G401 (cell line): Measurements from ENCODE around the gene LTBP1. TPM values are rescaled to one million over a fixed set of nuclear protein-coding genes. Genes with fewer than 3 reads are reported as not detected.

ENCODE experiments used
- DNase-seq: peaks from one replicate; pipeline ENCODE4 v3.0.0-alpha.2; 2015; ENCODE audit warnings: low spot score
- in situ Hi-C: cut with HindIII; loops from 2 replicates; pipeline ENCODE4 v1.10.0; 2016; ENCODE audit warnings: low sequenced_read_pairs, mixed read lengths
- total RNA-seq: library from RNA; depleted of rRNA; stranded (reverse); fragments of >200 nt; shearing (Covaris generic); gene quantifications from 2 replicates; pipeline ENCODE4 v1.2.3, GENCODE V29; 2014

Gene LTBP1
- total RNA-seq, 1 experiment from 2014 or later = 12.5 TPM

GRCh38 chr2:33205693-33206434, 259.1 kb downstream of the LTBP1 start:
- DNase-seq = no peak
- in situ Hi-C loops = no loop called here

DNA sequence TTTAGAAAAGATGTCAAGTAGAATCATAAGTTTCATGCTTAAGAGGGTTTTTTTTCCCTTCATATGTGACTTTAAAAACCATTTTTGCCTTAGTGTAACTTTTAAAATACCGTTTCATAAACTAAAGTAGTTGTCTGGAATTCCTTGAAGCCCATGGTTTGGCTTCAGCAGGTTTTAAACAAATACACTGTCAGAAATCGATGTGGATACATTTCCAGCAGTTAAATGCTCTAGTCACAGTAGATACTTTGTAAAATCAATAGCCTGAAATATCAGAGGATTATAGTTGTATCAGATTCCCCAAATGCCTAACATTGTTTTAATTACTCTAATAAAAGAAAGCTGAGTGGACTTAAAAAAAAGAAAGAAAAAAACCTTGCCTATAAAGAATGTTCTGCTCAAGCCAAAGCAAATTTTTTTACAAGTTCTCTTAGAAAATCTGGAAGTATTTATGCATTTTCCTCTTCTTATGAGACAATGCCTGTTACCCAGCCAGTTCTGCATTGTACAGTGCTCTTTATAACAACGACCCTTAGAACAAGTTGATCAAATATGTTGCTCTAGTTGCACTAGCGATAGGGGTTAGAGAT, 260.5 kb downstream of the LTBP1 start:
- in situ Hi-C loops = no loop called here

GRCh38 chr2:33208400-33208799, 261.6 kb downstream of the LTBP1 start:
- in situ Hi-C loops = no loop called here
- no peak for DNase-seq

More for the DNA sequence above, 260.5 kb downstream of the LTBP1 start:
- DNase-seq = no peak

- DNase-seq = no peak
- in situ Hi-C loops = no loop called here
These were observed 263.2 kb downstream of the LTBP1 start for GRCh38 chr2:33209976-33210375.

GRCh38 chr2:33210626-33211025, 263.9 kb downstream of the LTBP1 start:
- no peak for DNase-seq
- in situ Hi-C loops = no loop called here

- in situ Hi-C loops = no loop called here
- DNase-seq = no peak
These were observed 265.4 kb downstream of the LTBP1 start for GRCh38 chr2:33212151-33212550.

- no peak for DNase-seq
- in situ Hi-C loops = no loop called here
These were observed 266.5 kb downstream of the LTBP1 start for GRCh38 chr2:33213244-33213643.

DNA sequence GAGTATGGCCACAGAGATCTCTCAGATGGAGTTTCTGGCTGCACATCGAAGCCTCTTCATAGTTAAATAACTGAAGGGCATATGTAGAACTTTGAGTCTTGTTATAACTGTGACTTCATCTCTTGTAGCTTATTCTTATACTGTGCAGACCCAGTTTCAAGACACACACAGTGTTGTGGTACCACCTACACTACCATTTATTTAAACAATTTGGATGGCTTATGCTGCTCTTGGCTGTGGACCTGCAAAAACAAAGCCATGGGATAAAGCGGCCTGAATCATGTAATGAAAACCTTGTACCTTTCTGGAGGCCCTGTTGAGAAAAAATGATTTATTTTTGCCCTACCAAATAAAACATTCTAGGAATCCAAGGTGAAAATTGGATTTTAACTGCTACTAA, 266.9 kb downstream of the LTBP1 start:
- in situ Hi-C loops = no loop called here
- DNase-seq = no peak

- in situ Hi-C loops = no loop called here
- no peak for DNase-seq
These were observed 267.7 kb downstream of the LTBP1 start for GRCh38 chr2:33214436-33214835.

DNA sequence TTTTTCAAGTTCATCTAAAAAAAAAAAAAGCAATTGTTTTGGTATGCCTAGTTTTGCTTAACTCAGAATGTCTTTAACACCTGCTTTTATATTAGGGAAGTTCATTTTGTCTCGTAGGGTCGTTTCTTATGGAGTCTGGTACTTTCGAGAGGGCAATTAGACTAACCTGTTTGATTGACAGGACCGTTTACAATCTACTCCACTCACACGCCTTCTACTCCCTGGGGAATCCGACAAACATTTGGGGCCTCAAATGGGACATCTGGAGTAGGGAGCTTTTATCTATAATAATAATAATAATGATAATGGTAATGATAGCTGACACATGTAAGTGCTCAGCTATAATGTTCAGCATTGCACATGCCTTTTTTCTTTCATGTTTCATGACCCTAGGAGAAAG, 268.1 kb downstream of the LTBP1 start:
- DNase-seq = no peak
- in situ Hi-C loops = no loop called here

DNA sequence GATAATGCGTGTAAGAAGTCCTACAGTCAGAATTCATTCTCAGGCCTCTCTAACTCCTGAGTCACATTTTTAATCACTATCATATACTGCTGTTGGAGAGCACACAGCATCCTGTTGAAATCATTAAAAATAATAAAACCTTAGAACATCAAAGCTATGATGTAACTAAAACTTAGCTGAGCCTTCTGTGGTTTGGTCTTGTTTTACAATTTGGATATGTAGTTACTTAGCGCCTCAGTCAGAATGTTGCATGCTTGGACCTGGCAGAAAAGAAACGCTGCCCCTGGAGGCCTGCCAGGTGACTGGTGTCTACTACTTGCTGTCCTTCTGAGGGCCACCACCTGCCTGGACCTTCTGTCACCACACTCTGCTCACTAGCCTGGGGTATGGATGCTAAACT, 268.5 kb downstream of the LTBP1 start:
- in situ Hi-C loops = no loop called here
- DNase-seq = peak; percentile 45

DNA sequence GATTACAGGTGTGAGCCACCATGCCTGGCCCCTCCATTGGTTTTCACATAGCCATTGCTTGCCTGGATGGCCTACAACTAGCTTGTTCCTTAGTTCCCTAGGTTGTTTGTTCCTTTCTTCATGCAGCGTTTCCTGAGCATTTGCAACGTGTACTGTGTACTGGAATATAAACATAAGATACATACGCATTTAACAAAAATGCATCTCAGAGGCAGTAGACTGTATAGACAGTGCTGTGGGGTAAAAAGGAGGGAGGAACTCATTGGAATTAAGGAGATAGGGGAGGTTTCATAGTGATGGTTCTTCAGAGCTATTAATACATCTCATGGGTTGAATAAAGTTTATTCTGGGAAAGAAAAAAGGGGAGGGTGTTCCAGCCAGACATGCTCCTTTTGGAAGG, 269.2 kb downstream of the LTBP1 start:
- DNase-seq = no peak
- in situ Hi-C loops = no loop called here

GRCh38 chr2:33216508-33217182, 269.9 kb downstream of the LTBP1 start:
- in situ Hi-C loops = no loop called here
- DNase-seq = peak; percentile 31

DNA sequence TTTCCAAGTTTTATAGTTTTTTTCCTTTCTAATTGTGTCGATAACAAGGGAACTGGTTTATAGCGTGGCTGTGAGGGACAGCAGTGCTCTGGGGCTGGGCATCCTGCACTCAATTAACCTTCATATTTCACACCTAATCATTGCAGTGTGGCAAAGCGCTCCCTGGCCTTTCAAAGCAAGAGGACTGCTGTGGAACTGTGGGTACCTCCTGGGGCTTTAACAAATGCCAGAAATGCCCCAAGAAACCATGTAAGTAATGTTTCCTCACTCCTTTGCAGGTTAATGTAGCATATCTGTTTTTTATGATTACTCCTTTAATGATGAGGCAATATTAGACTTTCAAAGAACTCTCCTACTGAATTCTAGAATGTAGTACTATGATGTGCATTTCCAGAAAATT, 270.7 kb downstream of the LTBP1 start:
- in situ Hi-C loops = no loop called here
- DNase-seq = no peak

GRCh38 chr2:33219114-33219513, 272.4 kb downstream of the LTBP1 start:
- no peak for DNase-seq
- in situ Hi-C loops = no loop called here

GRCh38 chr2:33219850-33220275, 273.1 kb downstream of the LTBP1 start:
- DNase-seq = no peak
- in situ Hi-C loops = no loop called here

- no peak for DNase-seq
- in situ Hi-C loops = no loop called here
These were observed 273.8 kb downstream of the LTBP1 start for GRCh38 chr2:33220533-33220932.

DNA sequence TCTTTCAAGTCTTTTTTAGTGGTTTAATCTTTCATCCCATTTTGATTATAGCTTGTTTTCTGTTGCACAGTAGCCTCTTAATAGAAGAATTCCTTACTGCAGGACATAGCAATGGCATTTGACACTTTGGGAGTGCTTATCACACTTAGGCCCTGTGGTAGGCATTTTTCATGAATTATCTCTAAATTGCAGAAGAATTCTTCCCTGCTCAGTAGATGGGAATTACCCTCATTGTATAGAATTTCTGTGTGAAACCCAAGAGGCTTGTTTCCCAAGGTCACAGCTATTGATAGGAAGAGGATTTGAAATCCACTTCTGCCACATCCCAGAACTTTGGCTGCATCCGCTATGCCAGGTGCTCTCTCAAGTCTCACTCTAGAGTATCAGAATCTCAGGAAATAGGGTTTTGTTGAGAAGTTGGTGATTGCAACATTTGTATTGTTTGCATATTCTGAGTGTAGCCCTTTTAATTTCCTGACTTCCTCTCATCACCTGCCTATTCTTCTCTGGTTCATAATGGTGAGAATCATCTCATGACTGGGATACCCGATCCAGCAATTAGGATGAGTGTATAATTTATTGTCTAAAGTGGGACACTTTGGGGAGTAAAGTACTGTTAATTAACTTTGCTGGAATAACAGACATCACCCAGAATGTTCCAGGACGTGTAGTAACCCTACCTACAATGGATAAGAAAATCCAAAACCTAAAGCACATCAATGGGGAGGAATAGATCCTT, 274.5 kb downstream of the LTBP1 start:
- DNase-seq = no peak
- in situ Hi-C loops = no loop called here

DNA sequence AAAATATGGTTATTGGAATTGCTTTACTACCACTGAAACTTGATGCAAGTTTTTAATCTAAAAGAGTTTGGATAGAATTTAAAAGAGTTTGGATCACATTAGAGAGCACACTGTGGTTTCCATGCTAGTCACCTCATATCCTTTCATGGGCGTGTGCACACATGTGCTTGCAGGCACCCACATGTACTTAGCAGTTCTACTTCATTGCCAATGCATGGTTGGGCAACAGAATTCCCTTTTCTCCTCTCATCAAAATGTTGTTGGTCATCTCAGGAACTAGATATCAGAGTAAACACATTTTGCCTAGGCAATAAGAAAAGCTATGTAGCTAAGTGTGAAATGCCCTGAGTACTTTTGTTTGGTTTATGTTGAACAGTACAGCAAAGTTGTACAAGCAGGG, 275.6 kb downstream of the LTBP1 start:
- in situ Hi-C loops = no loop called here
- no peak for DNase-seq

DNA sequence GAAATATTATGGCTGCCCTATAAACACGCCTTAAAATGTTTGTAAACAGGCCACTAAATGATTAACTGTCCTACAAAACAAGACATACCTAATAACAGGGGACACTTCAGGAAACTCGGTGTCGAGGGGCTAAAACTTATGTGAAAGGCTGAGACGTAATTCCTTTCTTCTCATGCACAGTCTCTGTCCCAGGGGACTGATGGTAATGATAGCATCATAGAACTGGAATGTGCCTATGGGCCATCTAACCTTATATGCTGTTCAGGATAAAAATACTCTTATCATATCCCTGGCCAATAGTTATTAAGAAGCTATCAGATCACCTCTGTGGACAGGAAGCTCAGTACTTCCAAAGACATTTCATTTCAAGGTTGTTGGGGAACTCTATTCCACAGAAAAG, 277.1 kb downstream of the LTBP1 start:
- DNase-seq = no peak
- in situ Hi-C loops = no loop called here
